GM12892 (cell line): ENCODE measurements around the gene NPAS3. TPM values are rescaled to one million over a fixed set of nuclear protein-coding genes. Genes with fewer than 3 reads are reported as not detected.

Experiments
- DNase-seq: peaks from one replicate; pipeline ENCODE4 v3.0.0; 2011; ENCODE audit not compliant: insufficient read length
- FAIRE-seq: peaks from 2 replicates; lab custom pipeline; 2011; peaks lifted over from hg19 to GRCh38; lab: Jason Lieb, UNC
- POLR2A ChIP-seq: IDR thresholded peaks from 2 replicates; pipeline ENCODE4 v1.6.1; 2011; ENCODE audit warnings: low read depth, low read length, control low read depth
- POLR2AphosphoS5 ChIP-seq: IDR thresholded peaks from 2 replicates; pipeline ENCODE4 v1.6.1; 2011; ENCODE audit warnings: low read depth, low read length, control low read depth
- TAF1 ChIP-seq: IDR thresholded peaks from 2 replicates; pipeline ENCODE4 v1.6.1; 2011; ENCODE audit warnings: low read depth, mild to moderate bottlenecking, control low read depth, low read length, borderline replicate concordance
- polyA plus RNA-seq: library from polyadenylated mRNA; unstranded; fragments of >200 nt; gene quantifications from one replicate; pipeline ENCODE4 v1.2.1, GENCODE V29; 2012; ENCODE audit warnings: missing spikeins, inconsistent platforms; ENCODE audit not compliant: missing spikeins

Gene NPAS3
- polyA plus RNA-seq: 0.06 TPM

DNA sequence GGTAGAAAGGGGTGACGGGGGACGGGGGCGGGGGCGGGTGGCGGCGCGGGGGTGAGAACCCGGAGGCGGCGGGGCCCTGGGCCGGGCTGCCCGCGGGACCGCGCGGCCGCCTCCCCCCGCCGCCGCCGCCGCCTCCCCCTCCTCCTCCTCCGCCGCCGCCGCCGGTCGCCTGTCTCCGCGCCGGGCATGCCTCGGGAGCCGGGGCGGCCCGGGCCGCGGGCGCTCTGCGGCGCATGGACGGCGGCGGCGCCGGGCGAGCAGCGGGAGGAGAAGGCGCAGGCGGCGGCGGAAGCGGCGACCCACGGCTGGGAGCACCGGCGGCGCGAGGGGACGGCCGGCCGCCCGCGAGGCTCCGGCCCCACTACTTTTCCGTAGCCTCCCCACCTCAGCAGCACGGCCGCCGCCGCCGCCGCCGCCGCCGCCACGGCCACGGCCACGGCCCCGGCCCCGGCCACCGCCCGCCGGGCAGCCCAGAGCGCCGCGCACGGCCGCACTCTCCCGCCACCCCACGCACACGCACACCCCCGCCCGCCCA, at the start of gene NPAS3:
NPAS3 (plus strand) TSS at position 161 of the 535 bp plus-strand sequence.
- FAIRE-seq (no peak), DNase-seq (no peak)

DNA sequence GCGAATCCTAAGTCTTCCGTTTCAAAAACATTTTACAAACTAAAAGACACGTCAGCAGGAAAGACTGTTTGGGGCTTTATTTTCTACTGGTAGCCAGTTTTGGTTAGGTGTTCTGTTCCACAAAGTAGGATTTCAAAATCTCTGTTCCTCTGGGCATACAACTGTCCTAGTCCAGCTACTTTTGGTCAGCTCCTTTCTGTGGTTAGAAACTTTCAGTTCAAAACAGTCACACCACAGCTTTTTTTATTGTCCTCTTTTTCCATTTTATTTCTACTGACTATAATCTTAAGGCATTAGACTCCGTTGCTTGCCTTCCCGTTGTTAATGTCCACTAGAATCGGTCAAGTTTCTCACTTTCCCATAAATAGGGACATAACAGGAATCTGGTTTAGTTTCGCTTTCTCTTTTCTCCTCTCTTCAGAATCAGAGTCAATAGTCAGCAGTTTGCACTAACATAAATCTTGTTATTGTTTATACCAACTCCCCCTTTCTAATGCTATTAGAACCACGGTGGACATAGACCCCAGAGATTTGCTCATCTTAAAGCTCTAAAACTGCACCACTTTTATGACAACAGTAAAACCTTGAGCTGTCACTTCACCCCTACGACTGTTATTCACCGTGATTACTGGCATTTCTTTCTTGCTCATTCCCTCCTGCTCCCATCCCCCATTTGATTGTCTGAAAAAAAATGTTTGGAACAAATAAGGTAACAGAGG, 41.5 kb upstream of the NPAS3 start:
- DNase-seq (no peak), FAIRE-seq (no peak)
- no peak for TF ChIP-seq TAF1
- TF ChIP-seq POLR2A: no peak
- no peak for TF ChIP-seq POLR2AphosphoS5

More for the DNA sequence above, at the start of gene NPAS3:
- TF ChIP-seq POLR2A (no peak), TAF1 (no peak), POLR2AphosphoS5 (no peak)

DNA sequence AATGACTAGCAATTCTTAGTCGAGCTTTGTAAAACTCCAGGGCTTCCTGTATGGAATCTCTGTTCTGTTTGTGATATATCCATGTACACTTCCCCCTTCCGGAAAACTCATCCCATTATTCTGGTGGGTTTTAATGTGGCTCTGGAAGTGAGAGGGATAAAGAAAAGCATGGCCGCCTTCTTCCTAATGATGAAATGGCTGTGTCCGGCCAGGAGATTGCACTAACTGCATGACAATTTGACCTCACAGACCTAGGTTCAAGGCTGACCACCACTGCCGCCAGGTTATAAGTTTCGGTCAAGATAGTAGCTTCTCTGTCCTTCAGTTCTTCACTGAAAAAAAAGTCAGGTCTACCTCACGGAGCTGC, 41.0 kb upstream of the NPAS3 start:
- TF ChIP-seq TAF1: no peak
- TF ChIP-seq POLR2A: no peak
- TF ChIP-seq POLR2AphosphoS5: no peak
- no peak for FAIRE-seq
- DNase-seq: no peak

DNA sequence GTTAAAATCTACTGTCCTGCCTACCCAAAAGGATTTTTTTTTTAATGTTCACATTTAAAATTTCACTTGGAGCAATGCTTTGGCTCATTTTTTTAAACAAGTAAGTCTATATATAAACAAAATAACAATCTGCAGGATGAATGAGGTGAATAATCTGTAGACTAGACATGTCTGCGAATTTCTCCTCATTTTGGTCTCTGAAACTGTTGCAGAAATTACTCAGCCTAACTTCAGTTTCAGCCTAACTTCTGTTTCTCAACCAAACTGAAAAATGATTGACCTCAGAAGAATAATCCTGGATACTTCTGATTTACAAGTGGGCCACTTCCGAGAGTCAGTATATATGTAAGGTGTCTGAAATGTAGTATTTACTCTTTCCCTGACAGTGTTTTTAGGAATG, 39.8 kb upstream of the NPAS3 start:
- DNase-seq (no peak), FAIRE-seq (no peak)
- TF ChIP-seq TAF1 (no peak), POLR2A (no peak), POLR2AphosphoS5 (no peak)

DNA sequence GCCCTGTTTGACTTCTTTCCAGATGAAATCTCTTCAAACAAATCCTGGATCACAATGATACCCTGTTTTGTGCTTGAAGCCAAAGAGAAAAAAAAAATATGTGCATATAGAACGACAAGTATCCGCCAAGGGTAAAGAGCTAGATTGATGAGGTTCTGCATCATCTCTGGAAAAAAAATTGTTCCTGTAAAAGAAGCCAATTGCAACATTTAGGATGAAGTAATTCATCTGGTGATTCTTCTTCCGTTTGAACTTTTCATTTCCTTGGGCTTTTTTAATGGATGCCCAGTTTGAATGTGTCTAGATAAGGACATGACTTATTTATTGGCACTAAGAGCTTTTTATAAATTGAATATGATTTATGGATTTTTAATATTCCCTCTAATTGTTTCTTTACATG, 38.1 kb upstream of the NPAS3 start:
- DNase-seq (no peak), FAIRE-seq (no peak)
- TF ChIP-seq POLR2A (no peak), POLR2AphosphoS5 (no peak), TAF1 (no peak)

DNA sequence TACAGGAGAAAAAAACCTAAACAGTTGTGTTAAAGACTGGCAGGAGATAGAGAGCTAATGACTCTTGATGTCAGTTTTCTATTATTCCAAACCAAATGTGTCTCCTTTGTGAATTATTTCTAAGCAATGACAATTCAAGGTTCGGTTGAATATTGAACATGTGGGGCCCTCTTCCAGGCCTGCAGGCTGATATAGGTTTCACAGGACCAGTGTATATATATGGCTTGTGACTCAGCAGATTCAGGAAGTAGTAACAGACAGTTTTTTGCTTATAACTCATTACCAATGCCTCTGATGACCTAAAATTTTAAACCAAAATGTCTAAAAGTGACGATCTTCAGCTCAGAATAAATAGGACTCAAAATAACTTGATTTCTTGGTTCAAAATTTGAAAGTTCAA, 33.7 kb upstream of the NPAS3 start:
- FAIRE-seq (no peak), DNase-seq (no peak)
- TF ChIP-seq POLR2AphosphoS5 (no peak), TAF1 (no peak), POLR2A (no peak)

DNA sequence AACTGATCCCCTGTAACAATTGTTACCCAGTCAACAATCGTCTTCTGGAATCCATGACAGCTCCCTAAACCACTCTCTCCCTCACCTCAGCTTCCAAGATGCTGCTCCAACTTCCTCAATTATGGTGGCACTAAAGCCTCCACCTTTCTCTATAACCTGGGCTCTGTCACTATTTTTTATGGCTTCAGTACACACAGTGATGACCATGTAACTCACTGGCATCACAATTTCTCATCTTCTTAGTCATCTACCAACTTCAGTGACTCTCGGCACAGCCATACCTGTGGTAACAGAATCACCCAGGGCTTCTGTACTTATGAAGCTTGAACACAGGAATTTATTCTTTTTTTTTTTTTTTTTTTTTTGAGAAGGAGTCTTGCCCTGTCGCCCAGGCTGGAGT, 32.0 kb upstream of the NPAS3 start:
- DNase-seq (no peak), FAIRE-seq (no peak)
- TF ChIP-seq TAF1: no peak
- no peak for TF ChIP-seq POLR2A
- TF ChIP-seq POLR2AphosphoS5: no peak

DNA sequence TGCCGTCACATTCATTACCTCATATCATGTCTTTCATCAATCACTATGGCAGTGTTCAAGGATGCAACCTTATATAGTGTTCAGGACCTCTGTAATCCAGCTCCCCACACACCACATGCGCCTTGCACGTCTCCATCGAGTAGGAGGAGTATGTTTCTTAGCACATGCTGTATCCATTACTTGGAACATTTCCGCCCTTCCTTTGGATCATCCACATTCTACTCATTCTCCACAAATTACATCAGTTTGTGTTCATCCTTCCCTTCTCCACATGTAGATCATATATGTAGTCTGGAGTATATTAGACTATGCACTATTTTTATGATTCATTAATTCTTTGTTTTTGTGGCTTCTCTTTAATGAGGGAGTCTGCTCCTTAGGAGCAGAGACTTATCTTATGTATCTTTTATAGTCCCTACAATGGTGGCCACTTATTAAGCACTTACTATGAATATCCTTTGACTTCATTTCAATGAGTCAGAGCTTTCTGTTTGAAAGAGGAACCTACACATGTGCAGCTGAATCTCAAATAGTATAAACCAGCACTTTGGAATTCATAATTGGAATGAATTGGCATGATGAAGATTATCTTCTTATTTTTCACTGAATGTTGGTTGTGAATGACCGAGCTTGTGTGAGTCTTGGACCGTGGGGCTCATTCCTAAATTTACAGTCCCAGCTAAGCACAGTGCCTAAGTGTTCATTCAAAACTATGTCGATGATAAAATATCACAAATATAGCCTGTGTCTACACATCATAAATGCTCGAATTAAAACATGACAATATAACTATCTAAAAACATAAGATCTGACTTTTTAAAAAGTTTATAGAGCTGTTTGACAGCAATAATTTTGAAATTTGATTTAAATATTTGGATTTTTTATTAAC, 30.2 kb upstream of the NPAS3 start:
- DNase-seq: no peak
- FAIRE-seq: no peak
- TF ChIP-seq TAF1: no peak
- no peak for TF ChIP-seq POLR2AphosphoS5

DNA sequence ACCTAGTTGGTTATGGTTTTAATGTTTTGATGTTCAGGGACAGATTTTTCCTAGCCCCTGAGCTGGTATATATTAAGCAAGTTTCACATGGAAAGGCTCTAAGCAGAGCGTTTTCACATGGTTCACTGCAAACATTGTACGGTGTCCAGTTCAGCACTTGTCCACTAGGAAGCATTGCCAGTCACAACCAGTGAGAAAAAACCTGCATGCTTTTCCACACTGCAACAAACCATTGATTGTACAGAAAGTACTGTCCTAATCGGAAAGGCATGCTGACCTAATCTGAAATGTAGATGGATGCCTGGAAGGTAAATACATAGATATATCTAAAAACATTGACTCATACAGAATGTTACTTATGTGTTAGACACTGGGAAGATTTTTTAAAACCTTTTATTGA, 25.0 kb upstream of the NPAS3 start:
- no peak for FAIRE-seq
- no peak for DNase-seq
- TF ChIP-seq TAF1 (no peak), POLR2A (no peak), POLR2AphosphoS5 (no peak)

DNA sequence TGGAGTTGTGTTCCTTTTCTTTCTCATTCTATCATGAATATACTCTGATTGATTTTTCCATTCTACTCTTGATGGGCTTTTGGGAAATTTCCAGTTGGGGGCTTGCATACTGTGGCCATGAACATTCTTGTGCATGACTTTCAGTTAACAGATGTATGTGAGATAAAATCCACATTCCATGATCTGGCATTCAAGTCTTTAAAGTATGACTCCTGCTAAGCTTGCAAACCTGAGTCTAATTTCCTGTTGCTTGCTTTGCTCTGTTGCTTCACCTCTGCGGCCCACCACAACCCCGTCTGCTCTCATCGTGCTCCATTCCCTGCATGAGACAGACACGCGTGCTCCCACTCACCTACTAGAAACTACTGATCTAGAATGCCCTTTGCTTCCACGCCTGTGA, 24.3 kb upstream of the NPAS3 start:
- FAIRE-seq: no peak
- DNase-seq: no peak
- TF ChIP-seq POLR2AphosphoS5 (no peak), POLR2A (no peak), TAF1 (no peak)

DNA sequence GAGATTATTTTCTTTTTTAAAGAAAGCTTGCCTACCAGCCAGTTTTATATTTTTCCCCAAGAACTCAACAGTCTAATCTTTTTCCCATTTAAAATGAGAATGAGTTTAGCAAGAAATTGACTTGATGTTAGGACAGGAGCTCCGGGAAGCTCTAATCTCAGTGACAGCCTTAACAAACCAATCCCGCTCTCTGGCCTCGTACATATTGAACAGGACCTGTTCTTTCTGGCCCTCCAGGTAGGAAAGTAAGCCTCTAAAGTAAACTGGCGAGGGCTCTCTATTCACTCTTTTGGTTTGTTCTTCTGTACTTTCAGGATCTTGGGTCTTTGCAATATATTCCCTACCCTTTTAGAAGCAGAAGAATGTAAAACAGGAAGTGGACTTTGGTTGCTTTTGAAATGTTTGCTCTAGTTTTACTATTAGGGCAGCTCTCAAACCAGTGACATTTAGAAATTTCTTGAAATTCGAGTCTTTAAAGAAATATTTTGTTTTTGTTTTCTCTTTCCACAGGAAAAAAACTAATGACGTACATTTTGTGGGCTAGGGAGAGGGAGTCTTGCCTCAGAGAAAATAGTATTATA, 17.9 kb upstream of the NPAS3 start:
- DNase-seq: no peak
- TF ChIP-seq TAF1: no peak
- TF ChIP-seq POLR2A: no peak
- no peak for TF ChIP-seq POLR2AphosphoS5
- no peak for FAIRE-seq
